Bronchial epithelial cell (primary cell): ENCODE results near the gene GPSM1. TPM values are rescaled to one million over a fixed set of nuclear protein-coding genes. Genes with fewer than 3 reads are reported as not detected.
"Not testable (repeated sequence)": the region's sequence is repeated elsewhere in the genome, so short reads cannot be mapped to it uniquely, and the experiment has no call there.

Source experiments
- DNase-seq: peaks from one replicate; pipeline ENCODE4 v3.0.0-alpha.2; 2010; ENCODE audit warnings: low read depth
- FAIRE-seq: peaks from 2 replicates; lab custom pipeline; 2011; peaks lifted over from hg19 to GRCh38; lab: Jason Lieb, UNC
- H3K27me3 ChIP-seq: 2 replicates; pipeline ENCODE4 v1.5.1; 2011; ENCODE audit warnings: low read length; ENCODE audit not compliant: control insufficient read depth, insufficient read depth
- H3K36me3 ChIP-seq: 2 replicates; pipeline ENCODE4 v1.5.1; 2011; ENCODE audit warnings: low read length; ENCODE audit not compliant: control insufficient read depth, insufficient read depth
- H3K4me3 ChIP-seq: 2 replicates; pipeline ENCODE4 v1.5.1; 2011; ENCODE audit warnings: mild to moderate bottlenecking, low read depth, low read length, control low read depth
- total RNA-seq: library from RNA; depleted of rRNA; stranded (reverse); fragments of >200 nt; gene quantifications from 2 replicates; pipeline ENCODE4 v1.2.1, GENCODE V29; 2014
- TF ChIP-seq, protein P1 (sequence below): IDR thresholded peaks from 2 replicates; pipeline ENCODE4 v1.5.1; 2011; ENCODE audit warnings: mild to moderate bottlenecking, moderate library complexity, low read length, control low read depth, inconsistent platforms; ENCODE audit not compliant: insufficient read depth, severe bottlenecking

GPSM1 gene
- total RNA-seq, 1 donor from 2014 or later = 13.4 TPM

DNA sequence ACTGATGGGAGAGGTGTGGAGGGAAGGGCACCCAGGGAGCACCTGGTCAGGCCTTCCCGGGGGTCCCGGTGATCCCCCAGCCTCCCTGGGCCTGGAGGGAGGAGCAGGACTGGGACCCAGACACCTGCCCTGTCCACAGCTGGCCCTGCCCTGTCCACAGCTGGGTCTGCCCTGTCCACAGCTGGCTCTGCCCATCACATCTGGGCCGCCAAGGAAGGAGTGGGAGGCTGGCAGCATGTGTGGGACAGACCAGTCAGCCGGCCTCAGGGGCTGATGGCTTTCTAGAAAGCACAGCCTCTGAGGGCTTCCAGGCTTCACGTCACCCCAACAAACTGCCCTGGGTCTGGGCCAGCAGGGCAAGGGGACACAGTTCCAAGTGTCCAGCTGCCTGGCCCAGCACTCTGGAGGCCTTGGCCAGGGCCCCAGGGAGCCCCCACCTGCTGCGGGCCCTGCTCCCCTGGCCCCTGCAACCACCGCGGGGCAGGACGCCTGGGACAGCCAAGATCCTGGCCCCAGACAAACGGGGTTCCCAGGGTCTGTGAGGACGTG is 24.0 kb downstream of the GPSM1 start:
- Histone ChIP-seq H3K36me3 (peaks cover under 1% of the 10 kb centered on the region), H3K4me3 (no peak overlapping the region), H3K27me3 (peaks cover 1% of the 10 kb centered on the region)
- TF ChIP-seq, protein P1, sequence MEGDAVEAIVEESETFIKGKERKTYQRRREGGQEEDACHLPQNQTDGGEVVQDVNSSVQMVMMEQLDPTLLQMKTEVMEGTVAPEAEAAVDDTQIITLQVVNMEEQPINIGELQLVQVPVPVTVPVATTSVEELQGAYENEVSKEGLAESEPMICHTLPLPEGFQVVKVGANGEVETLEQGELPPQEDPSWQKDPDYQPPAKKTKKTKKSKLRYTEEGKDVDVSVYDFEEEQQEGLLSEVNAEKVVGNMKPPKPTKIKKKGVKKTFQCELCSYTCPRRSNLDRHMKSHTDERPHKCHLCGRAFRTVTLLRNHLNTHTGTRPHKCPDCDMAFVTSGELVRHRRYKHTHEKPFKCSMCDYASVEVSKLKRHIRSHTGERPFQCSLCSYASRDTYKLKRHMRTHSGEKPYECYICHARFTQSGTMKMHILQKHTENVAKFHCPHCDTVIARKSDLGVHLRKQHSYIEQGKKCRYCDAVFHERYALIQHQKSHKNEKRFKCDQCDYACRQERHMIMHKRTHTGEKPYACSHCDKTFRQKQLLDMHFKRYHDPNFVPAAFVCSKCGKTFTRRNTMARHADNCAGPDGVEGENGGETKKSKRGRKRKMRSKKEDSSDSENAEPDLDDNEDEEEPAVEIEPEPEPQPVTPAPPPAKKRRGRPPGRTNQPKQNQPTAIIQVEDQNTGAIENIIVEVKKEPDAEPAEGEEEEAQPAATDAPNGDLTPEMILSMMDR = no peak
- DNase-seq = no peak
- no peak for FAIRE-seq

DNA sequence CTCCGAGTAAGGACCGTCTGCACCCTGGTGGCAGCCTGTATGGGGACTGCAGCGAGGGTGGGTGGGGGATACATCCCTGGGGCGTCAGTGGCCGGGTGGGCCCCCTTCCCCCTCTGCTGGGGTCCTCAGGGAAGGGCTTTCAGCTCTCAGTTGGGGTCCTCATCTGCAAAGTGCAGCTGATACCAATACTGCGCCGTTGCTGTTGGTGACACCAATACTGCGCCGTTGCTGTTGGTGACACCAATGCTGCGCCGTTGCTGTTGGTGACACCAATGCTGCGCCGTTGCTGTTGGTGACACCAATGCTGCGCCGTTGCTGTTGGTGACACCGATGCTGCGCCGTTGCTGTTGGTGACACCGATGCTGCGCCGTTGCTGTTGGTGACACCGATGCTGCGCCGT is 24.5 kb downstream of the GPSM1 start:
- H3K4me3 ChIP-seq, H3K27me3 ChIP-seq, DNase-seq, FAIRE-seq, H3K36me3 ChIP-seq: not testable (repeated sequence)

DNA sequence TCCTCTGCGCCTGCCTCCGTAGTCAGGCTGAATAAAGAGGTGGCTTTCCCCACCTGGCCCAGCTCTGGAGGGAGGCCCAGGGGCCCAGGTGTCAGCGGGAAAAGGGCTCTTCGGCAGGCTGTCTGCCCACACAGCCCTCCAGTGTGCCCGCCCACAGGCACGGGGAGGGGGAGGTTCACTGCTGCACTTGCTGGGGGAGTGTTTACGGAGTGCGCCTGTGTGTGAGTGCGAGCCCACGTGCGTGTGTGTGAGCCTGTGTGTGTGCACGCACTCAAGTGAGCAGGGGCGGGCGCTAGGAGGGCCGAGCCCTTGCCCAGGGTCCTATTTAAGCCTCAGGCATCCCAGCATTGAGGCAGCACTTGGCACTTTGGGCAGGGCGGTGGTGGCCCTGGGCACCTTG is 25.3 kb downstream of the GPSM1 start:
- peaks cover 1% of the 10 kb centered on the region for H3K27me3 ChIP-seq
- no peak for DNase-seq
- FAIRE-seq = no peak
- no peak overlapping the region for H3K4me3 ChIP-seq
- peaks cover 3% of the 10 kb centered on the region for H3K36me3 ChIP-seq
- TF ChIP-seq, protein P1 = no peak

DNA sequence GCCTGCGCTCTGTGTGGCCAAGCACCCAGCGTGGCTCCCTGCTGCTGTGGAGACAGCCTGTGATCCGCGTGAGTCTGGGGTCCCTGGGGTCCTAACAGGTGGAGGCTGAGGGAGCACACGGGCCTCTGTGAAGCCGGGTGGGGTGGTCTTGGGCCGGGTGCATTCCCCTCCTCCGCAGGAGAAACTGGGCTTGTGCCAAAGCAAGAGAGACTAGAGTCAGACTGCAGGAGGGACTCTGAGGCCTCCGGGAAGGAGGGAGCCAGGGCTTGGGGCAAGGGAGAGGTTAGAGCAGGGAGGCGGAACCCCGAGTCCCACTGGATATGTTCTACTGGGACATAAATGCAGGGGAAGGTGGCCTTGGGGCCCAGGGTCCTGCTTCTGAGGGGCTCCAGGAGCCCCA is 25.7 kb downstream of the GPSM1 start:
- TF ChIP-seq, protein P1 = no peak
- no peak for FAIRE-seq
- Histone ChIP-seq H3K27me3 (peaks cover 1% of the 10 kb centered on the region), H3K36me3 (peaks cover 3% of the 10 kb centered on the region), H3K4me3 (no peak overlapping the region)
- DNase-seq = no peak

DNA sequence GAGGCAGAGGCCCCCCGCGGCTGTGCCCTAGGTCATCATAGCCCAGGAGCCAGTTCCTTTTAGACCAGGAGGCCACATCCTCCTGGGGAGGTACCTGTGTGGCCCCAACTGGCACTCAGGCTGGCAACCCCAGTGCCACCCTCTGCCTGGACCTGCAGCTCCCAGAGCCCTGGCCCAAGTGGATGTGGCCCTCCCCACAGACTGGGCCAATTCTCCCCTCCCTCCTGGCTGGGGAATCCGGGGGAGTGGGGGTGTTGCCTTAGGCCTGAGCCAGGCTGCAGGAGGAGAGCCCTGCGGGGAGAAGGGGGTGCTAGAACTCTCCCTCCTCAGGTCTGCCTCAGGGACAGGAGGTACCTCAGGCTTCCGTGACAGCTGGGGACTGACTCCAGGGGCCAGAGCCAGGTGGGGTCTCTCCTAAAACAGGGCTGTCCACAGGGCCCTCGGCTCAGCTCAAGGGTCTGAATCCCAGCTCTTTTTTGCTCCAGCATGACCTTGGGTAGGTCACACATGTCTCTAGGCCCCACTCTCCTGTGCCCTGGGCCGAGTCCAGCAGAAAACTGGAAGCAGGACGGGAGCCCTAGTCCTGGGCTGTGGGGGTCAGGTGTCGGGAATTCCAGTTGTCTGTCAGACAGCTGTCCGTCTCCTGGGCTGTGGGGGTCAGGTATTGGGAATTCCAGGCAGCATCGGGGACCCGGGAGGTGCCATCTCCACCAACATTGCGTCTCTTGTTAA is 26.6 kb downstream of the GPSM1 start:
- Histone ChIP-seq H3K36me3 (peaks cover 3% of the 10 kb centered on the region), H3K4me3 (no peak overlapping the region), H3K27me3 (peaks cover 1% of the 10 kb centered on the region)
- FAIRE-seq = no peak
- no peak for DNase-seq
- TF ChIP-seq, protein P1 = no peak

DNA sequence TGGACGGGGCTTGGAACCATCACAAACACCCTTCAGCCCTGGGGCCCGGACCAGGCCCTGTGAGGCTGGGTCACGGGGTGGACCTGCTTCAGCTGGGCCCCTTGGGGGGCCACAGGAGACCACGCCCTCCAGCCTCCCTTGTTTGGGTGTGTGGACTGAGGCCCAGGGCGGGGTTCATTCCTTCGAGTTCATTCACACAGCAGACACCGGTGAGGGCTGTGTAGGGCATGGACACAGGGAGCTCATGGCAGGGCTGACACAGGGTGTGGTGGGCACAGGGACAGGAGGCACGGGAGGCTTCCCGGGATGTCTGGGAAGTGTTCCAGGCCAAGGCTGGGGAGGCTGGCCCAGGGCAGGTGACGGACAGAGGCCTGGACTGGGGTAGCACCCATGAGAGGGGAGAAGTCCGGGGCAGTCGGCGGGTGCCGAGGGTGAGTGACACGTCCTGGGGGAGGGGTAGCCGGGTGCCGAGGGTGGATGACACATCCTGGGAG is 27.3 kb downstream of the GPSM1 start:
- FAIRE-seq (no peak), DNase-seq (peak; percentile 10)
- no peak overlapping the region for H3K4me3 ChIP-seq
- TF ChIP-seq, protein P1 = no peak
- H3K27me3 ChIP-seq = peaks cover 1% of the 10 kb centered on the region
- peaks cover 3% of the 10 kb centered on the region for H3K36me3 ChIP-seq
